DND-41 (cell line): ENCODE measurements around the gene SND1.

Source experiments
- ATAC-seq: fragments of 200-7000 bp; cut with Tn5 transposase; 3 replicates; pipeline ENCODE4 v1.9.1; 2021; ENCODE audit warnings: low read depth; ENCODE audit not compliant: insufficient read depth
- DNase-seq: peaks from one replicate; pipeline ENCODE4 v3.0.0-alpha.2; 2020
- H2AFZ ChIP-seq: 2 replicates; pipeline ENCODE4 v1.6.0; 2012; ENCODE audit warnings: low read depth, low read length
- H3K27ac ChIP-seq: 2 replicates; pipeline ENCODE4 v1.5.1; 2012; ENCODE audit warnings: low read length, inconsistent platforms
- H3K27me3 ChIP-seq: fragments of 200-600 bp; sonication (generic); 2 replicates; pipeline ENCODE4 v1.6.0; 2012; ENCODE audit warnings: low read length, mild to moderate bottlenecking, inconsistent platforms; ENCODE audit not compliant: insufficient read depth, poor library complexity
- H3K36me3 ChIP-seq: 2 replicates; pipeline ENCODE4 v1.5.1; 2012; ENCODE audit warnings: low read length, inconsistent platforms; ENCODE audit not compliant: insufficient read depth
- H3K4me1 ChIP-seq: 2 replicates; pipeline ENCODE4 v1.5.1; 2012; ENCODE audit warnings: mild to moderate bottlenecking, low read length; ENCODE audit not compliant: insufficient read depth
- H3K4me2 ChIP-seq: 2 replicates; pipeline ENCODE4 v1.6.0; 2012; ENCODE audit warnings: mild to moderate bottlenecking, moderate library complexity, low read length, inconsistent platforms; ENCODE audit not compliant: insufficient read depth
- H3K4me3 ChIP-seq, 2 experiments: fragments of 200-600 bp in 1 of 2; shearing (Covaris generic) in 1 of 2; 2 replicates each; pipeline ENCODE4 v1.5.1; 2012 to 2016; ENCODE audit warnings: inconsistent platforms in 2 of 2, low read length in 2 of 2, mild to moderate bottlenecking in 2 of 2, low read depth in 1 of 2, moderate library complexity in 1 of 2
- H3K79me2 ChIP-seq: 2 replicates; pipeline ENCODE4 v1.6.0; 2012; ENCODE audit warnings: low read length, inconsistent platforms; ENCODE audit not compliant: insufficient read depth
- H3K9ac ChIP-seq: 2 replicates; pipeline ENCODE4 v1.6.0; 2012; ENCODE audit warnings: low read depth, mild to moderate bottlenecking, inconsistent platforms, low read length, moderate library complexity
- H3K9me3 ChIP-seq: 2 replicates; pipeline ENCODE4 v1.5.1; 2012; ENCODE audit warnings: low read length, moderate library complexity, mild to moderate bottlenecking, inconsistent platforms; ENCODE audit not compliant: insufficient read depth, severe bottlenecking
- H4K20me1 ChIP-seq: 2 replicates; pipeline ENCODE4 v1.6.0; 2012; ENCODE audit warnings: low read length; ENCODE audit not compliant: insufficient read depth
- CTCF ChIP-seq: IDR thresholded peaks from 2 replicates; pipeline ENCODE4 v1.5.1; 2012; ENCODE audit warnings: borderline replicate concordance, low read length, moderate library complexity, mild to moderate bottlenecking; ENCODE audit not compliant: poor library complexity, severe bottlenecking; ENCODE audit errors: extremely low read depth
- EZH2 ChIP-seq: IDR thresholded peaks from 3 replicates; pipeline ENCODE4 v1.6.1; 2012; ENCODE audit warnings: borderline replicate concordance, low read depth, mild to moderate bottlenecking, moderate library complexity, low read length, inconsistent platforms; ENCODE audit not compliant: severe bottlenecking

The SND1 gene

GRCh38 chr7:127702052-127702652 lies 50.2 kb downstream of the SND1 start:
- Histone ChIP-seq H3K79me2 (no peaks in the 10 kb centered on the region), H3K9me3 (no peaks in the 10 kb centered on the region), H3K36me3 (peaks cover 95% of the 10 kb centered on the region), H2AFZ (no peak overlapping the region), H3K27ac (no peak overlapping the region), H3K4me3 (no peak overlapping the region), H4K20me1 (0 out of 2 replicates have a peak, but pooled peaks cover 5% of the 10 kb centered on the region), H3K9ac (no peak overlapping the region), H3K4me2 (no peak overlapping the region), H3K4me1 (no peaks in the 10 kb centered on the region), H3K27me3 (no peaks in the 10 kb centered on the region)
- TF ChIP-seq EZH2 (no peak), CTCF (no peak)
- ATAC-seq = no peak
- no peak for DNase-seq

- Histone ChIP-seq H3K4me2 (no peak overlapping the region), H3K9me3 (no peaks in the 10 kb centered on the region), H3K27me3 (no peaks in the 10 kb centered on the region), H3K27ac (no peak overlapping the region), H3K4me3 (no peak overlapping the region), H3K36me3 (peaks cover 96% of the 10 kb centered on the region), H3K9ac (no peak overlapping the region), H3K4me1 (no peaks in the 10 kb centered on the region), H4K20me1 (0 out of 2 replicates have a peak, but pooled peaks cover 5% of the 10 kb centered on the region), H2AFZ (no peak overlapping the region), H3K79me2 (no peaks in the 10 kb centered on the region)
- no peak for TF ChIP-seq EZH2
- TF ChIP-seq CTCF = no peak
- no peak for ATAC-seq
- no peak for DNase-seq
Measured at GRCh38 chr7:127702938-127703337, 50.9 kb downstream of the SND1 start.

- H3K27ac ChIP-seq = no peak overlapping the region
- no peaks in the 10 kb centered on the region for H3K27me3 ChIP-seq
- H3K4me2 ChIP-seq = no peak overlapping the region
- no peak overlapping the region for H2AFZ ChIP-seq
- no peak overlapping the region for H3K4me3 ChIP-seq
- peaks cover 96% of the 10 kb centered on the region for H3K36me3 ChIP-seq
- H3K4me1 ChIP-seq = no peaks in the 10 kb centered on the region
- ATAC-seq (no peak), DNase-seq (no peak)
- 0 out of 2 replicates have a peak, but pooled peaks cover 3% of the 10 kb centered on the region for H4K20me1 ChIP-seq
- H3K79me2 ChIP-seq = no peaks in the 10 kb centered on the region
- H3K9me3 ChIP-seq = no peaks in the 10 kb centered on the region
- no peak overlapping the region for H3K9ac ChIP-seq
- TF ChIP-seq CTCF = no peak
- no peak for TF ChIP-seq EZH2
Measured at GRCh38 chr7:127704211-127704610, 52.2 kb downstream of the SND1 start.
